ENCODE data around the gene HERPUD1.
A peak's percentile ranks its signal among the peaks of the same experiment; 100 is the strongest.
"Not testable (repeated sequence)": the region's sequence is repeated elsewhere in the genome, so short reads cannot be mapped to it uniquely, and the experiment has no call there.

Gene HERPUD1

GRCh38 chr16:56931892-56932720 is at the start of gene HERPUD1:
HERPUD1 (plus strand) TSS chr16:56932142; CDS start chr16:56932245, 103 bp downstream.
- Histone ChIP-seq H3K4me3 (ENCODE audit: low read depth in 1 of 2, low read length in 2 of 2) (peak within 1 kb of the TSS; percentile 95 to 100), H3K27me3 (ENCODE audit: low read depth, low read length) (no peaks in the 10 kb centered on the region), H3K4me1 (ENCODE audit: control insufficient read depth in 1 of 2, insufficient read depth in 2 of 2, low read length in 2 of 2) (peaks cover 4 to 35% of the 10 kb centered on the region in 2 donors), H3K9me3 (ENCODE audit: control insufficient read depth in 1 of 2, low read length in 2 of 2) (no peaks in the 10 kb centered on the region), H3K27ac (ENCODE audit: low read length) (peak within 1 kb of the TSS; percentile 86), H3K36me3 (ENCODE audit: control insufficient read depth in 1 of 2, insufficient read depth in 2 of 2, low read length in 2 of 2) (peaks cover 23% of the 10 kb centered on the region in 2 donors)

- Histone ChIP-seq H3K27me3 (ENCODE audit: low read depth, low read length) (no peaks in the 10 kb centered on the region), H3K4me1 (ENCODE audit: control insufficient read depth in 1 of 2, insufficient read depth in 2 of 2, low read length in 2 of 2) (no peaks in the 10 kb centered on the region), H3K27ac (ENCODE audit: low read length) (no peak overlapping the region), H3K4me3 (ENCODE audit: low read depth in 1 of 2, low read length in 2 of 2) (no peak overlapping the region), H3K9me3 (ENCODE audit: control insufficient read depth in 1 of 2, low read length in 2 of 2) (no peaks in the 10 kb centered on the region), H3K36me3 (ENCODE audit: control insufficient read depth in 1 of 2, insufficient read depth in 2 of 2, low read length in 2 of 2) (no peaks in the 10 kb centered on the region)
Measured at GRCh38 chr16:56883586-56883985, 48.4 kb upstream of the HERPUD1 start.

GRCh38 chr16:56884026-56884582 is 47.8 kb upstream of the HERPUD1 start:
- Histone ChIP-seq H3K4me1 (ENCODE audit: control insufficient read depth in 1 of 2, insufficient read depth in 2 of 2, low read length in 2 of 2) (no peaks in the 10 kb centered on the region), H3K9me3 (ENCODE audit: control insufficient read depth in 1 of 2, low read length in 2 of 2) (no peaks in the 10 kb centered on the region), H3K27me3 (ENCODE audit: low read depth, low read length) (no peaks in the 10 kb centered on the region), H3K27ac (ENCODE audit: low read length) (no peak overlapping the region), H3K36me3 (ENCODE audit: control insufficient read depth in 1 of 2, insufficient read depth in 2 of 2, low read length in 2 of 2) (no peaks in the 10 kb centered on the region), H3K4me3 (ENCODE audit: low read depth in 1 of 2, low read length in 2 of 2) (no peak overlapping the region)

GRCh38 chr16:56884929-56885328 is 47.0 kb upstream of the HERPUD1 start:
- H3K4me3 ChIP-seq (ENCODE audit: low read depth in 1 of 2, low read length in 2 of 2); H3K36me3 ChIP-seq (ENCODE audit: control insufficient read depth in 1 of 2, insufficient read depth in 2 of 2, low read length in 2 of 2); H3K9me3 ChIP-seq (ENCODE audit: control insufficient read depth in 1 of 2, low read length in 2 of 2); H3K27me3 ChIP-seq (ENCODE audit: low read depth, low read length); H3K4me1 ChIP-seq (ENCODE audit: control insufficient read depth in 1 of 2, insufficient read depth in 2 of 2, low read length in 2 of 2); H3K27ac ChIP-seq (ENCODE audit: low read length): not testable (repeated sequence)

- no peaks in the 10 kb centered on the region for H3K36me3 ChIP-seq (ENCODE audit: control insufficient read depth in 1 of 2, insufficient read depth in 2 of 2, low read length in 2 of 2)
- H3K4me3 ChIP-seq (ENCODE audit: low read depth in 1 of 2, low read length in 2 of 2), result no peak overlapping the region
- no peaks in the 10 kb centered on the region for H3K9me3 ChIP-seq (ENCODE audit: control insufficient read depth in 1 of 2, low read length in 2 of 2)
- no peaks in the 10 kb centered on the region for H3K4me1 ChIP-seq (ENCODE audit: control insufficient read depth in 1 of 2, insufficient read depth in 2 of 2, low read length in 2 of 2)
- H3K27me3 ChIP-seq (ENCODE audit: low read depth, low read length), result no peaks in the 10 kb centered on the region
- H3K27ac ChIP-seq (ENCODE audit: low read length), result no peak overlapping the region
Measured at GRCh38 chr16:56885446-56886162, 46.3 kb upstream of the HERPUD1 start.

- H3K27ac ChIP-seq (ENCODE audit: low read length), result no peak overlapping the region
- no peaks in the 10 kb centered on the region for H3K4me1 ChIP-seq (ENCODE audit: control insufficient read depth in 1 of 2, insufficient read depth in 2 of 2, low read length in 2 of 2)
- no peak overlapping the region for H3K4me3 ChIP-seq (ENCODE audit: low read depth in 1 of 2, low read length in 2 of 2)
- no peaks in the 10 kb centered on the region for H3K9me3 ChIP-seq (ENCODE audit: control insufficient read depth in 1 of 2, low read length in 2 of 2)
- H3K27me3 ChIP-seq (ENCODE audit: low read depth, low read length), result no peaks in the 10 kb centered on the region
- H3K36me3 ChIP-seq (ENCODE audit: control insufficient read depth in 1 of 2, insufficient read depth in 2 of 2, low read length in 2 of 2), result no peaks in the 10 kb centered on the region
Measured at GRCh38 chr16:56886296-56886695, 45.6 kb upstream of the HERPUD1 start.

- H3K27ac ChIP-seq (ENCODE audit: low read length), result no peak overlapping the region
- no peaks in the 10 kb centered on the region for H3K27me3 ChIP-seq (ENCODE audit: low read depth, low read length)
- H3K36me3 ChIP-seq (ENCODE audit: control insufficient read depth in 1 of 2, insufficient read depth in 2 of 2, low read length in 2 of 2), result no peaks in the 10 kb centered on the region
- no peaks in the 10 kb centered on the region for H3K9me3 ChIP-seq (ENCODE audit: control insufficient read depth in 1 of 2, low read length in 2 of 2)
- no peaks in the 10 kb centered on the region for H3K4me1 ChIP-seq (ENCODE audit: control insufficient read depth in 1 of 2, insufficient read depth in 2 of 2, low read length in 2 of 2)
- H3K4me3 ChIP-seq (ENCODE audit: low read depth in 1 of 2, low read length in 2 of 2), result no peak overlapping the region
Measured at GRCh38 chr16:56886826-56887225, 45.1 kb upstream of the HERPUD1 start.

GRCh38 chr16:56888806-56889205 is 43.1 kb upstream of the HERPUD1 start:
- H3K9me3 ChIP-seq (ENCODE audit: control insufficient read depth in 1 of 2, low read length in 2 of 2), result no peaks in the 10 kb centered on the region
- no peaks in the 10 kb centered on the region for H3K4me1 ChIP-seq (ENCODE audit: control insufficient read depth in 1 of 2, insufficient read depth in 2 of 2, low read length in 2 of 2)
- no peaks in the 10 kb centered on the region for H3K27me3 ChIP-seq (ENCODE audit: low read depth, low read length)
- no peaks in the 10 kb centered on the region for H3K36me3 ChIP-seq (ENCODE audit: control insufficient read depth in 1 of 2, insufficient read depth in 2 of 2, low read length in 2 of 2)
- H3K27ac ChIP-seq (ENCODE audit: low read length), result no peak overlapping the region
- H3K4me3 ChIP-seq (ENCODE audit: low read depth in 1 of 2, low read length in 2 of 2), result no peak overlapping the region

GRCh38 chr16:56889206-56889605 is 42.7 kb upstream of the HERPUD1 start:
- Histone ChIP-seq H3K27ac (ENCODE audit: low read length) (no peak overlapping the region), H3K4me1 (ENCODE audit: control insufficient read depth in 1 of 2, insufficient read depth in 2 of 2, low read length in 2 of 2) (no peaks in the 10 kb centered on the region), H3K36me3 (ENCODE audit: control insufficient read depth in 1 of 2, insufficient read depth in 2 of 2, low read length in 2 of 2) (no peaks in the 10 kb centered on the region), H3K27me3 (ENCODE audit: low read depth, low read length) (no peaks in the 10 kb centered on the region), H3K9me3 (ENCODE audit: control insufficient read depth in 1 of 2, low read length in 2 of 2) (no peaks in the 10 kb centered on the region), H3K4me3 (ENCODE audit: low read depth in 1 of 2, low read length in 2 of 2) (no peak overlapping the region)

GRCh38 chr16:56891685-56892084 is 40.3 kb upstream of the HERPUD1 start:
- Histone ChIP-seq H3K4me1 (ENCODE audit: control insufficient read depth in 1 of 2, insufficient read depth in 2 of 2, low read length in 2 of 2) (no peaks in the 10 kb centered on the region), H3K27me3 (ENCODE audit: low read depth, low read length) (no peaks in the 10 kb centered on the region), H3K36me3 (ENCODE audit: control insufficient read depth in 1 of 2, insufficient read depth in 2 of 2, low read length in 2 of 2) (no peaks in the 10 kb centered on the region), H3K9me3 (ENCODE audit: control insufficient read depth in 1 of 2, low read length in 2 of 2) (no peaks in the 10 kb centered on the region), H3K4me3 (ENCODE audit: low read depth in 1 of 2, low read length in 2 of 2) (no peak overlapping the region), H3K27ac (ENCODE audit: low read length) (no peak overlapping the region)

GRCh38 chr16:56892705-56893104 is 39.2 kb upstream of the HERPUD1 start:
- Histone ChIP-seq H3K27me3 (ENCODE audit: low read depth, low read length) (no peaks in the 10 kb centered on the region), H3K4me3 (ENCODE audit: low read depth in 1 of 2, low read length in 2 of 2) (no peak overlapping the region), H3K27ac (ENCODE audit: low read length) (no peak overlapping the region), H3K36me3 (ENCODE audit: control insufficient read depth in 1 of 2, insufficient read depth in 2 of 2, low read length in 2 of 2) (no peaks in the 10 kb centered on the region), H3K4me1 (ENCODE audit: control insufficient read depth in 1 of 2, insufficient read depth in 2 of 2, low read length in 2 of 2) (no peaks in the 10 kb centered on the region), H3K9me3 (ENCODE audit: control insufficient read depth in 1 of 2, low read length in 2 of 2) (no peaks in the 10 kb centered on the region)

Data from muscle layer of duodenum (tissue), 2 donors.